WTC11 (cell line): ENCODE measurements around the gene TRMT2B.

ENCODE experiments used
- CREB1 ChIP-seq: sonication (generic); formaldehyde crosslinking; IDR thresholded peaks from 2 replicates; pipeline ENCODE4 v1.8.0; 2023; ENCODE audit warnings: mild to moderate bottlenecking, missing genetic modification reagents
- ETV6 ChIP-seq: sonication (generic); formaldehyde crosslinking; IDR thresholded peaks from 2 replicates; pipeline ENCODE4 v1.8.1; 2022; ENCODE audit warnings: mild to moderate bottlenecking, missing genetic modification reagents
- GABPB1 ChIP-seq: sonication (generic); formaldehyde crosslinking; IDR thresholded peaks from 2 replicates; pipeline ENCODE4 v1.8.1; 2023; ENCODE audit warnings: mild to moderate bottlenecking, missing genetic modification reagents
- ZNF121 ChIP-seq: sonication (generic); formaldehyde crosslinking; IDR thresholded peaks from 2 replicates; pipeline ENCODE4 v1.8.0; 2023; ENCODE audit warnings: missing genetic modification reagents
- TF ChIP-seq, protein P1 (sequence below): fragments of 200-600 bp; IDR thresholded peaks from 2 replicates; pipeline ENCODE4 v1.8.0; 2022; ENCODE audit warnings: antibody characterized with exemption
- TF ChIP-seq, protein P2 (sequence below): sonication (generic); formaldehyde crosslinking; IDR thresholded peaks from 2 replicates; pipeline ENCODE4 v1.8.1; 2023; ENCODE audit warnings: mild to moderate bottlenecking, missing genetic modification reagents, moderate library complexity
- TF ChIP-seq, protein P3 (sequence below): sonication (generic); formaldehyde crosslinking; IDR thresholded peaks from 2 replicates; pipeline ENCODE4 v1.8.0; 2022; ENCODE audit warnings: mild to moderate bottlenecking, missing genetic modification reagents
- TF ChIP-seq, protein P4 (sequence below): sonication (generic); formaldehyde crosslinking; IDR thresholded peaks from 2 replicates; pipeline ENCODE4 v1.8.0; 2023; ENCODE audit warnings: missing genetic modification reagents, mild to moderate bottlenecking, borderline replicate concordance

DNA sequence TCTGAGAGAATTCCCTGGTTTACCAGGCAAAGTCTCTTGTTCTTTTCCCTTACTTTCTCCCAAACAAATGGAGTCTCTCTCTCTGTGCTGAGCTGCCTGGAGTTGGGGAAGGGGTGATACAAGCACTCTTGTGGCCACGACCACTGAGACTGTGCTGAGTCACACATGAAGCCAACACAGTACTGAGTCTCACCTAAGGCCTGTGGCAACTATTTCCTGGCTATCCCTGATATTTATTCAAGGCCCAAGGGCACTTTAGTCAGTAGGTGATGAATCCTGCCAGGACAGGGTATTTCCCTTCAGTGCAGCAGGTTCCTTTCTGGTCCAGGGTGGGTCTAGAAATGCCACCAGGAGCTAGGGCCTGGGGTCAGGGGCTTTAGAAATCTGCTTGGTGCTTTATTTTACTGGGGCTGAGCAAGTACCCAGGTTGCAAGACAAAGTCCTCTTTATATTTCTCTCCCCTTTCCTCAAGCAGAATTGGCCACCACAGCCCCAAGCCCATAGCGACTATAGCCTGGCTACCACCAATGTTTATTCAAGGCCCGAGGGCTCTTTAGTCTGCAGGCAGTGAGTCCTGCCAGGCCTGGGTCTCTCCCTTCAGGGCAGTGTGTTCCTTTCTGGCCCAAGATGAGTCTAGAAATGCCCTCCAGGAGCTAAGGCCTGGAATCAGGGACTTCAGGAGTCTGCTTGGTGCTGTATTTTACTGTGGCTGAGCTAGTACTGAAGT, 71.9 kb downstream of the TRMT2B start:
- TF ChIP-seq, protein P1, sequence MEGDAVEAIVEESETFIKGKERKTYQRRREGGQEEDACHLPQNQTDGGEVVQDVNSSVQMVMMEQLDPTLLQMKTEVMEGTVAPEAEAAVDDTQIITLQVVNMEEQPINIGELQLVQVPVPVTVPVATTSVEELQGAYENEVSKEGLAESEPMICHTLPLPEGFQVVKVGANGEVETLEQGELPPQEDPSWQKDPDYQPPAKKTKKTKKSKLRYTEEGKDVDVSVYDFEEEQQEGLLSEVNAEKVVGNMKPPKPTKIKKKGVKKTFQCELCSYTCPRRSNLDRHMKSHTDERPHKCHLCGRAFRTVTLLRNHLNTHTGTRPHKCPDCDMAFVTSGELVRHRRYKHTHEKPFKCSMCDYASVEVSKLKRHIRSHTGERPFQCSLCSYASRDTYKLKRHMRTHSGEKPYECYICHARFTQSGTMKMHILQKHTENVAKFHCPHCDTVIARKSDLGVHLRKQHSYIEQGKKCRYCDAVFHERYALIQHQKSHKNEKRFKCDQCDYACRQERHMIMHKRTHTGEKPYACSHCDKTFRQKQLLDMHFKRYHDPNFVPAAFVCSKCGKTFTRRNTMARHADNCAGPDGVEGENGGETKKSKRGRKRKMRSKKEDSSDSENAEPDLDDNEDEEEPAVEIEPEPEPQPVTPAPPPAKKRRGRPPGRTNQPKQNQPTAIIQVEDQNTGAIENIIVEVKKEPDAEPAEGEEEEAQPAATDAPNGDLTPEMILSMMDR: no peak
- TF ChIP-seq GABPB1 (CRISPR knock-in tag): no peak
- TF ChIP-seq, protein P2, sequence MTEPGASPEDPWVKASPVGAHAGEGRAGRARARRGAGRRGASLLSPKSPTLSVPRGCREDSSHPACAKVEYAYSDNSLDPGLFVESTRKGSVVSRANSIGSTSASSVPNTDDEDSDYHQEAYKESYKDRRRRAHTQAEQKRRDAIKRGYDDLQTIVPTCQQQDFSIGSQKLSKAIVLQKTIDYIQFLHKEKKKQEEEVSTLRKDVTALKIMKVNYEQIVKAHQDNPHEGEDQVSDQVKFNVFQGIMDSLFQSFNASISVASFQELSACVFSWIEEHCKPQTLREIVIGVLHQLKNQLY (CRISPR knock-in tag): no peak
- TF ChIP-seq ETV6: no peak
- TF ChIP-seq ZNF121: no peak
- TF ChIP-seq, protein P3, sequence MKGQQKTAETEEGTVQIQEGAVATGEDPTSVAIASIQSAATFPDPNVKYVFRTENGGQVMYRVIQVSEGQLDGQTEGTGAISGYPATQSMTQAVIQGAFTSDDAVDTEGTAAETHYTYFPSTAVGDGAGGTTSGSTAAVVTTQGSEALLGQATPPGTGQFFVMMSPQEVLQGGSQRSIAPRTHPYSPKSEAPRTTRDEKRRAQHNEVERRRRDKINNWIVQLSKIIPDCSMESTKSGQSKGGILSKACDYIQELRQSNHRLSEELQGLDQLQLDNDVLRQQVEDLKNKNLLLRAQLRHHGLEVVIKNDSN (CRISPR knock-in tag): no peak
- TF ChIP-seq, protein P4, sequence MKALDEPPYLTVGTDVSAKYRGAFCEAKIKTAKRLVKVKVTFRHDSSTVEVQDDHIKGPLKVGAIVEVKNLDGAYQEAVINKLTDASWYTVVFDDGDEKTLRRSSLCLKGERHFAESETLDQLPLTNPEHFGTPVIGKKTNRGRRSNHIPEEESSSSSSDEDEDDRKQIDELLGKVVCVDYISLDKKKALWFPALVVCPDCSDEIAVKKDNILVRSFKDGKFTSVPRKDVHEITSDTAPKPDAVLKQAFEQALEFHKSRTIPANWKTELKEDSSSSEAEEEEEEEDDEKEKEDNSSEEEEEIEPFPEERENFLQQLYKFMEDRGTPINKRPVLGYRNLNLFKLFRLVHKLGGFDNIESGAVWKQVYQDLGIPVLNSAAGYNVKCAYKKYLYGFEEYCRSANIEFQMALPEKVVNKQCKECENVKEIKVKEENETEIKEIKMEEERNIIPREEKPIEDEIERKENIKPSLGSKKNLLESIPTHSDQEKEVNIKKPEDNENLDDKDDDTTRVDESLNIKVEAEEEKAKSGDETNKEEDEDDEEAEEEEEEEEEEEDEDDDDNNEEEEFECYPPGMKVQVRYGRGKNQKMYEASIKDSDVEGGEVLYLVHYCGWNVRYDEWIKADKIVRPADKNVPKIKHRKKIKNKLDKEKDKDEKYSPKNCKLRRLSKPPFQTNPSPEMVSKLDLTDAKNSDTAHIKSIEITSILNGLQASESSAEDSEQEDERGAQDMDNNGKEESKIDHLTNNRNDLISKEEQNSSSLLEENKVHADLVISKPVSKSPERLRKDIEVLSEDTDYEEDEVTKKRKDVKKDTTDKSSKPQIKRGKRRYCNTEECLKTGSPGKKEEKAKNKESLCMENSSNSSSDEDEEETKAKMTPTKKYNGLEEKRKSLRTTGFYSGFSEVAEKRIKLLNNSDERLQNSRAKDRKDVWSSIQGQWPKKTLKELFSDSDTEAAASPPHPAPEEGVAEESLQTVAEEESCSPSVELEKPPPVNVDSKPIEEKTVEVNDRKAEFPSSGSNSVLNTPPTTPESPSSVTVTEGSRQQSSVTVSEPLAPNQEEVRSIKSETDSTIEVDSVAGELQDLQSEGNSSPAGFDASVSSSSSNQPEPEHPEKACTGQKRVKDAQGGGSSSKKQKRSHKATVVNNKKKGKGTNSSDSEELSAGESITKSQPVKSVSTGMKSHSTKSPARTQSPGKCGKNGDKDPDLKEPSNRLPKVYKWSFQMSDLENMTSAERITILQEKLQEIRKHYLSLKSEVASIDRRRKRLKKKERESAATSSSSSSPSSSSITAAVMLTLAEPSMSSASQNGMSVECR (CRISPR knock-in tag): no peak
- no peak for TF ChIP-seq CREB1
